K562 (cell line): ENCODE measurements around the gene TLCD5.

Experiments used
- FOXA1 ChIP-seq: fragments of 450-650 bp; IDR thresholded peaks from 2 replicates; pipeline ENCODE4 v1.6.1; 2016; ENCODE audit warnings: mild to moderate bottlenecking, borderline replicate concordance
- MEF2A ChIP-seq: IDR thresholded peaks from 2 replicates; pipeline ENCODE4 v1.6.1; 2011; ENCODE audit warnings: low read depth, mild to moderate bottlenecking, low read length, moderate library complexity; ENCODE audit not compliant: control insufficient read depth
- ZNF785 ChIP-seq: fragments of 250-450 bp; sonication (Bioruptor Pico); IDR thresholded peaks from 2 replicates; pipeline ENCODE4 v1.4.0; 2020; ENCODE audit warnings: mild to moderate bottlenecking

GRCh38 chr11:120330045-120330444, 4.9 kb downstream of the TLCD5 start:
- TF ChIP-seq MEF2A, result no peak
- no peak for TF ChIP-seq ZNF785 (CRISPR knock-in tag)
- no peak for TF ChIP-seq FOXA1
